ENCODE data around the gene C3orf52.
A peak's percentile ranks its signal among the peaks of the same experiment; 100 is the strongest.

C3orf52 gene

GRCh38 chr3:112078125-112079083 lies 7.8 kb upstream of the C3orf52 start:
- Histone ChIP-seq H3K79me2 (ENCODE audit: control insufficient read depth, insufficient read depth, low read length) (no peaks in the 10 kb centered on the region), H3K4me2 (ENCODE audit: low read length) (no peak overlapping the region), H3K56ac (ENCODE audit: low read length) (no peak overlapping the region), H2BK5ac (ENCODE audit: low read length) (no peak overlapping the region), H2BK120ac (ENCODE audit: low read depth, low read length) (no peak overlapping the region), H2BK15ac (replicated peaks; ENCODE audit: low read depth) (no peak overlapping the region), H3K4me1 (ENCODE audit: control insufficient read depth, low read depth, low read length) (no peaks in the 10 kb centered on the region), H3K23ac (ENCODE audit: low read length) (no peak overlapping the region), H4K5ac (ENCODE audit: low read length) (no peak overlapping the region), H3K79me1 (ENCODE audit: low read length) (no peaks in the 10 kb centered on the region), H3K36me3 (ENCODE audit: control insufficient read depth, insufficient read depth, low read length) (no peaks in the 10 kb centered on the region), H3K18ac (ENCODE audit: low read length) (no peak overlapping the region), H3K4me3 (ENCODE audit: low read length) (no peak overlapping the region), H3K27me3 (ENCODE audit: insufficient read depth, low read length, poor library complexity) (no peaks in the 10 kb centered on the region), H3K27ac (ENCODE audit: low read depth, low read length) (no peak overlapping the region), H3K9ac (ENCODE audit: low read length) (no peak overlapping the region), H2AK5ac (ENCODE audit: low read length) (no peak overlapping the region), H4K8ac (ENCODE audit: low read depth, low read length) (no peak overlapping the region), H3K4ac (ENCODE audit: low read depth, low read length) (no peak overlapping the region)
- no CpG with 5 or more reads among the region's 10 CpGs for WGBS (ENCODE audit: extremely low coverage, insufficient coverage, low lambda C conversion rate)
- no peak for DNase-seq

DNA sequence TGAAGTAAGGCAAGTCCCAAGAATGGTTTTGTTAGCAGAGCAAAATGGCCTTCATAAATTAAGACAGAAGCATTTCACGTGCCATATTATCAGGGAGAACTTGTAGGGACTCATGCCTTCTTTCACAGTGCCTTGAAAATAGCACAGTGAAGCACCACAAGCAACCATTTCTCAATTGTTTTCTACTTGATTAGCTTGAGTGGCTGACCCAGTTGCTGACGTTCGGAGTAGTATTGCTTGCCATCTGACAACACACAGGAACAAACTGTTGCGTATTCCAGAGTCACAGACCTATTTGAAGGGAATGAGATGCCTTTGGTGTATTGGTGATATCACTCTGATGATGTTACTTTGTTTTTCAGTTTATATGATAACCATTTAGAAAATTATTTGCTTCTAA lies 3.0 kb upstream of the C3orf52 start:
- Histone ChIP-seq H3K27me3 (ENCODE audit: insufficient read depth, low read length, poor library complexity) (no peaks in the 10 kb centered on the region), H3K23ac (ENCODE audit: low read length) (no peak overlapping the region), H3K18ac (ENCODE audit: low read length) (no peak overlapping the region), H4K5ac (ENCODE audit: low read length) (no peak overlapping the region), H3K9ac (ENCODE audit: low read length) (no peak overlapping the region), H3K79me2 (ENCODE audit: control insufficient read depth, insufficient read depth, low read length) (peaks cover 4% of the 10 kb centered on the region), H3K4me1 (ENCODE audit: control insufficient read depth, low read depth, low read length) (peaks cover 15% of the 10 kb centered on the region), H4K8ac (ENCODE audit: low read depth, low read length) (no peak overlapping the region), H3K36me3 (ENCODE audit: control insufficient read depth, insufficient read depth, low read length) (no peaks in the 10 kb centered on the region), H3K4me2 (ENCODE audit: low read length) (no peak overlapping the region), H2BK15ac (replicated peaks; ENCODE audit: low read depth) (no peak overlapping the region), H3K27ac (ENCODE audit: low read depth, low read length) (no peak overlapping the region), H2BK120ac (ENCODE audit: low read depth, low read length) (no peak overlapping the region), H3K79me1 (ENCODE audit: low read length) (peaks cover 4% of the 10 kb centered on the region), H2AK5ac (ENCODE audit: low read length) (no peak overlapping the region), H2BK5ac (ENCODE audit: low read length) (no peak overlapping the region), H3K4ac (ENCODE audit: low read depth, low read length) (no peak overlapping the region), H3K56ac (ENCODE audit: low read length) (no peak overlapping the region), H3K4me3 (ENCODE audit: low read length) (no peak overlapping the region)
- DNase-seq, result no peak
- no CpG with 5 or more reads among the region's 4 CpGs for WGBS (ENCODE audit: extremely low coverage, insufficient coverage, low lambda C conversion rate)

- Histone ChIP-seq H2BK5ac (ENCODE audit: low read length) (no peak overlapping the region), H3K18ac (ENCODE audit: low read length) (no peak overlapping the region), H3K4me1 (ENCODE audit: control insufficient read depth, low read depth, low read length) (peaks cover 15% of the 10 kb centered on the region), H2BK120ac (ENCODE audit: low read depth, low read length) (no peak overlapping the region), H4K5ac (ENCODE audit: low read length) (no peak overlapping the region), H4K8ac (ENCODE audit: low read depth, low read length) (no peak overlapping the region), H2AK5ac (ENCODE audit: low read length) (no peak overlapping the region), H3K56ac (ENCODE audit: low read length) (peak overlapping the region; percentile 87), H3K36me3 (ENCODE audit: control insufficient read depth, insufficient read depth, low read length) (no peaks in the 10 kb centered on the region), H3K79me1 (ENCODE audit: low read length) (peaks cover 6% of the 10 kb centered on the region), H3K4me3 (ENCODE audit: low read length) (no peak overlapping the region), H3K23ac (ENCODE audit: low read length) (no peak overlapping the region), H2BK15ac (replicated peaks; ENCODE audit: low read depth) (no peak overlapping the region), H3K79me2 (ENCODE audit: control insufficient read depth, insufficient read depth, low read length) (peaks cover 7% of the 10 kb centered on the region), H3K27ac (ENCODE audit: low read depth, low read length) (no peak overlapping the region), H3K27me3 (ENCODE audit: insufficient read depth, low read length, poor library complexity) (no peaks in the 10 kb centered on the region), H3K4ac (ENCODE audit: low read depth, low read length) (no peak overlapping the region), H3K9ac (ENCODE audit: low read length) (no peak overlapping the region), H3K4me2 (ENCODE audit: low read length) (peak overlapping the region; percentile 87)
- DNase-seq, result peak; percentile 75
- WGBS (ENCODE audit: extremely low coverage, insufficient coverage, low lambda C conversion rate), result no CpG with 5 or more reads among the region's 7 CpGs
Observed at GRCh38 chr3:112084980-112085705, 1.0 kb upstream of the C3orf52 start.

- peaks cover 7% of the 10 kb centered on the region for H3K79me2 ChIP-seq (ENCODE audit: control insufficient read depth, insufficient read depth, low read length)
- H3K4me2 ChIP-seq (ENCODE audit: low read length), result peak overlapping the region; percentile 87
- H3K4me1 ChIP-seq (ENCODE audit: control insufficient read depth, low read depth, low read length), result peaks cover 15% of the 10 kb centered on the region
- no peak overlapping the region for H4K5ac ChIP-seq (ENCODE audit: low read length)
- DNase-seq, result no peak
- H2BK15ac ChIP-seq (replicated peaks; ENCODE audit: low read depth), result no peak overlapping the region
- peak overlapping the region; percentile 87 for H3K56ac ChIP-seq (ENCODE audit: low read length)
- H4K8ac ChIP-seq (ENCODE audit: low read depth, low read length), result no peak overlapping the region
- no peak overlapping the region for H3K27ac ChIP-seq (ENCODE audit: low read depth, low read length)
- WGBS (ENCODE audit: extremely low coverage, insufficient coverage, low lambda C conversion rate), result no CpG with 5 or more reads among the region's 12 CpGs
- no peaks in the 10 kb centered on the region for H3K27me3 ChIP-seq (ENCODE audit: insufficient read depth, low read length, poor library complexity)
- H3K23ac ChIP-seq (ENCODE audit: low read length), result peak overlapping the region; percentile 48
- H3K18ac ChIP-seq (ENCODE audit: low read length), result no peak overlapping the region
- H2BK120ac ChIP-seq (ENCODE audit: low read depth, low read length), result no peak overlapping the region
- H3K4ac ChIP-seq (ENCODE audit: low read depth, low read length), result no peak overlapping the region
- no peak overlapping the region for H2AK5ac ChIP-seq (ENCODE audit: low read length)
- H3K4me3 ChIP-seq (ENCODE audit: low read length), result peak overlapping the region; percentile 56
- H3K9ac ChIP-seq (ENCODE audit: low read length), result peak overlapping the region; percentile 80
- no peak overlapping the region for H2BK5ac ChIP-seq (ENCODE audit: low read length)
- peaks cover 6% of the 10 kb centered on the region for H3K79me1 ChIP-seq (ENCODE audit: low read length)
- no peaks in the 10 kb centered on the region for H3K36me3 ChIP-seq (ENCODE audit: control insufficient read depth, insufficient read depth, low read length)
Observed at GRCh38 chr3:112085735-112086075, 484 bp upstream of the C3orf52 start.

GRCh38 chr3:112086875-112087524 lies 811 bp downstream of the C3orf52 start:
- Histone ChIP-seq H3K4ac (ENCODE audit: low read depth, low read length) (peak overlapping the region; percentile 45), H2BK15ac (replicated peaks; ENCODE audit: low read depth) (no peak overlapping the region), H3K23ac (ENCODE audit: low read length) (no peak overlapping the region), H2BK5ac (ENCODE audit: low read length) (peak overlapping the region; percentile 37), H2AK5ac (ENCODE audit: low read length) (no peak overlapping the region), H3K4me2 (ENCODE audit: low read length) (peak overlapping the region; percentile 85), H3K27ac (ENCODE audit: low read depth, low read length) (no peak overlapping the region), H3K56ac (ENCODE audit: low read length) (peak overlapping the region; percentile 98), H3K36me3 (ENCODE audit: control insufficient read depth, insufficient read depth, low read length) (no peaks in the 10 kb centered on the region), H4K5ac (ENCODE audit: low read length) (no peak overlapping the region), H2BK120ac (ENCODE audit: low read depth, low read length) (no peak overlapping the region), H3K18ac (ENCODE audit: low read length) (no peak overlapping the region), H3K9ac (ENCODE audit: low read length) (peak overlapping the region; percentile 85), H4K8ac (ENCODE audit: low read depth, low read length) (no peak overlapping the region), H3K4me1 (ENCODE audit: control insufficient read depth, low read depth, low read length) (peaks cover 15% of the 10 kb centered on the region), H3K4me3 (ENCODE audit: low read length) (peak overlapping the region; percentile 81), H3K27me3 (ENCODE audit: insufficient read depth, low read length, poor library complexity) (no peaks in the 10 kb centered on the region), H3K79me2 (ENCODE audit: control insufficient read depth, insufficient read depth, low read length) (peaks cover 8% of the 10 kb centered on the region), H3K79me1 (ENCODE audit: low read length) (peaks cover 6% of the 10 kb centered on the region)
- WGBS (ENCODE audit: extremely low coverage, insufficient coverage, low lambda C conversion rate), result no CpG with 5 or more reads among the region's 14 CpGs
- DNase-seq, result no peak

Measured in mesendoderm (in vitro differentiated cells).